GM18517 (cell line): ENCODE measurements around the gene CNFN.
"Not testable (repeated sequence)": the region's sequence is repeated elsewhere in the genome, so short reads cannot be mapped to it uniquely, and the experiment has no call there.

ENCODE experiments used
- ATAC-seq: cut with Tn5 transposase; IDR thresholded peaks from one replicate; pipeline ENCODE4 v1.9.1; 2021; ENCODE audit warnings: mild to moderate bottlenecking, moderate library complexity; ENCODE audit not compliant: unreplicated experiment

Gene CNFN

DNA sequence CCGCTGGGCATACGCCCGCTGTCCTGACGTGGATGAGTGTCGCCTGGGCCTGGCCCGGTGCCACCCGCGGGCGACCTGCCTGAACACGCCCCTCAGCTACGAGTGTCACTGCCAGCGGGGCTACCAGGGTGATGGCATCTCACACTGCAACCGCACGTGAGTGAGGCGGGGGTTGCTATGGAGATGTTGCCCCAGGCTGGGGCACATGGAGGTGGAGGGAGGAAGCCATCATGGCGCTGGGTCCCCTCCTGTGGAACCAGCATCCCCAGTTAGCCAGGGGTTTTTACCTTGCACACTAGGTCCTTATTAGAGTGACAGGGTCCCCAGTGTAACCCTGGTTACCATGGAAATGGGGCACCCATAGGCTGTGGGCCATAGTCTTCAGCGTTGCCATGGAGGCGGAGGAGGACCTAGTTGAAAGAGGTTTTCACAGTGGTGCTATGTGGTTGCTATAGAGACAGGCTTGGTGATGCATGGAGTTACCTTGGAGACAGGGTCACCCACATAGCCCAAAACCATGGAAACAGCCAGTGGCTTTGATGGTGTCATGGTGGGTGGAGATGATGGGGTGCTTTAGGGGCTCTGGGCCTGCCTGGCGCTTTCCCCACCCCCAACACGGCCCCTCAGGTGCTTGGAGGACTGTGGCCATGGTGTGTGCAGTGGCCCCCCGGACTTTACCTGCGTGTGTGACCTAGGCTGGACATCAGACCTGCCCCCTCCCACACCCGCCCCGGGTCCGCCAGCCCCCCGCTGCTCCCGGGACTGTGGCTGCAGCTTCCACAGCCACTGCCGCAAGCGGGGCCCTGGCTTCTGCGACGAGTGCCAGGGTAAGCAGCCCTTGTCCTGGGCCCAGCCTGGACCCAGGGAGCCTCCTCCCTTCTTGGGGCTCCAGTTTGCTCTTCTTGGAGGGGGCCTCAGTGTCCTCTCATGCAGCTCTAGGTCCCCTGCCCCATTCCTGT is 37.5 kb downstream of the CNFN start:
- no peak for ATAC-seq

DNA sequence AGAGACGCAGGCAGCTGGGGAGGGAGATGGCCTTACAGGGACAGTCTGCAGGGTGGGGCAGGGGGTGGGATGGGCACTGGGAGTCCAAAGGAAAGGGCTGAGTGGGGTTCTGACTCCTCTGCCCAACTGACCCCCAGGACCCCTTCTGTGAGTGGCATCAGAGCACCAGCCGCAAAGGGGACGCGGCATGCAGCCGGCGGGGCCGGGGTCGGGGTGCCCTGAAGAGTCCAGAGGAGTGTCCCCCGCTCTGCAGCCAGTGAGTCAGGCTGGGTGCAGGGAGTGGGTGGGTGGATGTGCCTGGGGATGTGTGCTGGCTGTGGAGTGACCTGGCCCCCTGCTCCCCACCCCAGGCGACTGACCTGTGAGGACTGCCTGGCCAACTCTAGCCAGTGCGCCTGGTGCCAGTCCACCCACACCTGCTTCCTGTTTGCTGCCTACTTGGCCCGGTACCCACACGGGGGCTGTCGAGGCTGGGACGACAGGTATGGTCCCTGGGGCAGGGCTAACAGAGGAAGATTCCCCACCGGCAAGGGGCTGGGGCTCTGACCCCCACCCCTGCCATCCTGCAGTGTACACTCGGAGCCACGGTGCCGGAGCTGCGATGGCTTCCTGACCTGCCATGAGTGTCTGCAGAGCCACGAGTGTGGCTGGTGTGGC is 38.9 kb downstream of the CNFN start:
- ATAC-seq, result no peak

DNA sequence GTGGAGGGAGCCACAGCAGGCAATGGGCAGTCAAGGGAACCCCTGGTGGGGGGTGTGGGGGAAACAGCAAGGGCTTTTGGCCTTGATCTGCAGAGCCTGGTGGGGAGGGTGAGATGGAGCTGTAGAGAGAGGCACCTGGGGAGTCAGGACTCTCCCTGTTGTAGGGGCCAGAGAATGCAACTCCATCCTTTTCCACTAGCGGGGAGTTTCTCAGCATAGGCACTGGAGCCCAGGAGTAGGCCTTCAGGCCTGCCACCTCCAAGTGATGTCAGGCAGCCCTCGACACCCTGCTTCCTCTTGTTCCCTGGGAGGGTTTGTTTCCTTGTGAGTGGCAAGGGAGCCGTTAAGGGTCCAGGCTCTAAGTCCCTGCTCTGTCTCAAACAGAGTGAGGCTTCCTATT is 39.7 kb downstream of the CNFN start:
- no peak for ATAC-seq

DNA sequence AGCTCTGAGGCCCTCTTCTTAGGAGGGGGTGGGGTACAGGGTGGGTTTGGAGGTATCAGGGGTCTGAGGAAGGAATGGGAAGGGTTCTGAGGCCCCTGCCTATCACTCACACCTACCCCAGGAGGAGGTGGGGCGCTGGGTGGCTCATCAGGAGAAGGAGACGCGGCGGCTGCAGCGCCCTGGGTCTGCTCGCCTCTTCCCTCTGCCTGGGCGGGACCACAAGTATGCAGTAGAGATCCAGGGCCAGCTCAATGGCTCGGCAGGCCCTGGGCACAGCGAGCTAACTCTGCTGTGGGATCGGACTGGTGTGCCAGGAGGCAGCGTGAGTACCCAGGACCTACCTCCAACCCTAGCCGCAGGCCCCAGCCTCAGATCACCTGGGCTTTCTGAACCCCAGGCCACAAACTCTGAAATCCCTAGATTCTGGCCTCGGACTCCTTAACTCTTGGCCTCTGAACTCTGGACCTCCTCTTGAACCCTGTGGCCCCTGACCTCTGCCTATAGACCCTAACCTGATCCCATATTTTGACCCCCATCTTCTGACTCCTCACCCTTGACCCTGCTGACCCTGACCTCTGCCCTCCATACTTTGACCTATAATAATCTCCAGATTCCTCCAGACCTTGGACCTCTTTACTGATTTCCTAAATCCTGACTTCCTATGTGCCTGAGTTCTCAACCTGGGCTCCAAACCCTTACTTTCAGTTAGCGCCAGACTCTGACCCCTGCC is 40.6 kb downstream of the CNFN start:
- ATAC-seq, result no peak

DNA sequence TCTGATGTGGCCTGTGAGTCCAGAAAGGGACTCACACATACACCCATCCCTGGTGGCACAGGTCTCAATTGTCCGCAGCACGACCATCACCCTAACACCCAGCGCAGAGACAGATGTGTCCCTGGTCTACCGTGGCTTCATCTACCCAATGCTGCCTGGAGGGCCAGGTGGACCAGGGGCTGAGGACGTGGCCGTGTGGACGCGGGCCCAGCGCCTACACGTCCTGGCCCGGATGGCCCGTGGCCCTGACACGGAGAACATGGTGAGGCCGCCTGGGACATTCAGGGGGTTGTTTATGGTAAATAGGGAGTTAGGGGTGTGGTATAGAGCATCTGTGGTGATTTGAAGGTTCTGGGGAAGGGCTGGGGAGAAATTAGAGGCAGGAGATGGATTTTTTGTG is 41.9 kb downstream of the CNFN start:
- no peak for ATAC-seq

DNA sequence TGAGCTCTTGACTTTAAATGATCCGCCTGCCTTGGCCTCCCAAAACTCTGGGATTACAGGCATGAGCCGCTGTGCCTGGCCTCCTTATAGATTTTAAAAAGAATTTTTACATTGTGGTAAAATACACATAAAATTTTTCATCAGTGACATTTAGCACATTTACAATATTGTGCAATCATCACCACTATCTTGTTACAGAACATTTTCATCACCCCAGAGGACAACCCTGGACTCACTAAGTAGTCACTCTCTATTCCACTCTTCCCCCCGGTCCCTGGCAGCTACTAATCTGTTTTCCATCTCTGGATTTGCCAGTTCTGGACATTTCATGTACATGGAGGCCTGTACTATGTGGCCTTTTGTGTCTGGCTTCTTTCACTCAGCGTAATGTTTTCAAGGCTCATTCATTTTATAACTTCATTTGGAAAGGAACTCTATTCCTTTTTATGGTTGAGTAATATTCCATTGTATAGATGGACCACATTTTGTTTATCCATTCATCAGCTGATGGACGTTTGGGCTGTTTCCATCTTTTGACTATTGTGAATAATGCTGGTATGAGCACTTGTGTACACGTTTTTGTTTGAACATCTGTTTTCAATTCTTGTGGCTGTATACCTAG is 44.8 kb downstream of the CNFN start:
- ATAC-seq, result no peak

DNA sequence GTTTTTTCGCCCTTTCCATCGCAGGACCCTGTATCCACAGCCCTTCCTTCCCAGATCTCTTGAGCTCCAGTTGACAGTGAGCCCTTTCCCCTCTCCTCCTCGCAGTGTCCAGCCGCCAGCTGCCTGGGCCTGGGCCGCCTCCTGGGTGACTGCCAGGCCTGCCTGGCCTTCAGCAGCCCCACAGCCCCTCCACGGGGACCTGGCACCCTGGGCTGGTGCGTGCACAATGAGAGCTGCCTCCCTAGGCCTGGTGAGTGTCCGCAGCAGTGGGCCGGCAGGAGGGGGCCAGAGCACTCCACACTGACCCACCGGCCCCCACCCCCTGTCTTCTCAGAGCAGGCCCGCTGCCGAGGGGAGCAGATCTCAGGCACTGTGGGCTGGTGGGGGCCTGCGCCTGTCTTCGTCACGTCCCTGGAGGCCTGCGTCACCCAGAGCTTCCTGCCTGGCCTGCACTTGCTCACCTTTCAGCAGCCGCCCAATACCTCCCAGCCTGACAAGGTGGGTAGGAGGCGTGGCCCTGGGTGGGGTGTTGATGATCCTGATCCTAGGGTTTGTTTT is 45.7 kb downstream of the CNFN start:
- no peak for ATAC-seq

DNA sequence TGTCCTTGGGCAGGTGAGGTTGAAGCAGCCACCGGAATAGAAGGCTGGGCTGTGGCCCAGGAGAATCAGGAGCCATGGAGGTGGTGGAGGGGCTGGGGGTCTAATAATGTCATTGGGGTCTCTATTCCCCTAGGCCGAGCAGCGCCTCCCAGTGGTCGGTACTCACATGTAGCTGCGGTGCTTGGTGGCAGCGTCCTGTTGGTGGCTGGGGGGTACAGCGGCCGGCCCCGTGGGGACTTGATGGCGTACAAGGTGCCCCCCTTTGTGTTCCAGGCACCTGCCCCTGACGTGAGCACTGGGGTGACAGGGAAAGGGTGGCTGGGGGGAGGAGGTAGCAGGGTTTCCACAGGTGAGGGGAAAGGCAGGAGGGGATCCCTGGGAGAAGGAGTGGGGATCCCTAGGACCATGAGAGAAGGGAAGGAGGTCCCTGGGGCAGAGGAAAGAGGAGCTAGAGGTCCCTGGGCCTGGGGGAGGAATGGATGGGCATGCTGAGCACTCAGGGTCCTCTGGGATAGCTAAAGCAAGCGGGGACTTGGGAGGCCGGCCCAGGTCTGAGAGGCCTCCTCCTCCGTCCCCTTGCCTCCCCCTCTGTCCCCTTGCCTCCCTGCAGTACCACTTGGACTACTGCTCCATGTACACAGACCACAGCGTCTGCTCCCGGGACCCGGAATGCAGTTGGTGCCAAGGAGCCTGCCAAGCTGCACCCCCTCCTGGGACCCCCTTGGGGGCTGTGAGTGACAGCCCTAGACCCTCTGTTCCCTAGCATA is 46.6 kb downstream of the CNFN start:
- no peak for ATAC-seq

DNA sequence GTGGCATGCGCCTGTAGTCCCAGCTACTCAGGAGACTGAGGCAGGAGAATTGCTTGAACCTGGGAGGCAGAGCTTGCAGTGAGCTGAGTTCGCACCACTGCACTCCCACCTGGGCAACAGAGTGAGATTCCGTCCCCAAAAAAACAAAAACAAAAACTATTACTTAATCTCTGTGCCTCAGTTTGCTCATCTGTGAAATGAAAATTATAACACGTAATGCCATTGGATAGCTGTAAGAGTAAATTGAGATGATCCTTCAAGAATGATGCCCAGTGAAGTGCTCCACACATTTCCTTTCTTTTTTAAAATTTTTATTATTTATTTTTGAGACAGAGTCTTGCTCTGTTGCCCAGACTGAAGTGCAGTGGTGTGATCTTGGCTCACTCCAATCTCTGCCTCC is 50.2 kb downstream of the CNFN start:
- not testable (repeated sequence) for ATAC-seq

DNA sequence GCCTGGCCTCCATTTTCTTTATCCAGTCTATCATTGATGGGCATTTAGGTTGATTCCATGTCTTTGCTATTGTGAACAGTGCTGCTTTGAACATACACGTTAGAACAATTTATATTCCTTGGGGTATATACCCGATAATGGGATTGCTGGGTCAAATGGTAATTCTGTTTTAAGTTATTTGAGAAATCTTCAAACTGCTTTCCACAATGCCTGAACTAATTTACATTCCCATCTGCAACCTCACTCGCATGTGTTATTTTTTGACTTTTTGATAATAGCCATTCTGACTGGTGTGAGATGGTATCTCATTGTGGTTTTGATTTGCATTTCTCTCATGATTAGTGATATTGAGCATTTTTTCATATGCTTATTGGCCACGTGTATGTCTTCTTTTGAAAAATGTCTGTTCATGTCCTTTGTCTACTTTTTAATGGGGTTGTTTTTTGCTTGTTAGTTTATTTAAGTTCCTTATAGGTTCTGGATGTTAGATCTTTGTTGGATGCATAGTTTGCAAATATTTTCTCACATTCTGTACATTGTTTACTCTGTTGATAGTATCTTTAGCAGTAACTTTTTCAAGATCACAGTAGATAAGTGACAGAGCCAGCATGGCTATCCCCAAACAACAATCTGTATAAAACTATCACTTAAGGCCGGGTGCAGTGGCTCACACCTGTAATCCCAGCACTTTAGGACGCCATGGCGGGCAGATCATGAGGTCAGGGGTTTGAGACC is 50.8 kb downstream of the CNFN start:
- ATAC-seq, result not testable (repeated sequence)
